ENCODE measurements around the gene COCH.
"Not testable (repeated sequence)": the region's sequence is repeated elsewhere in the genome, so short reads cannot be mapped to it uniquely, and the experiment has no call there.

COCH gene

GRCh38 chr14:30928462-30928861, 54.1 kb downstream of the COCH start:
- no peak for DNase-seq (ENCODE audit: low read depth)

DNA sequence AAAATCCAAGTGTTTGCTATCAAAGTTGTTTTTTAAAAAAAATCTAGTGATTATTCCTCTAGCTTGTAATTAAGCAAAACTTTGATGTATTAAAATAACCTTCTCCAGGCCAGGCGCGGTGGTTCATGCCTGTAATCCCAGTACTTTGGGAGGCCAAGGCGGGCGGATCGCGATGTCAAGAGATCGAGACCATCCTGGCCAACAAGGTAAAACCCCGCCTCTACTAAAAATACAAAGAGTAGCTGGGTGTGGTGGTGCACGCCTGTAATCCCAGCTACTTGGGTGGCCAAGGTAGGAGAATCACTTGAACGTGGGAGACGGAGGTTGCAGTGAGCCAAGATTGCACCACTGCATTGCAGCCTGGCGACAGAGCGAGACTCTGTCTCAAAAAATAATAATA, 59.6 kb downstream of the COCH start:
- DNase-seq (ENCODE audit: low read depth): not testable (repeated sequence)

GRCh38 chr14:30935445-30935844, 61.1 kb downstream of the COCH start:
- DNase-seq (ENCODE audit: low read depth): no peak

GRCh38 chr14:30938617-30939016, 64.3 kb downstream of the COCH start:
- no peak for DNase-seq (ENCODE audit: low read depth)

All from stromal cell of bone marrow (primary cell).